ENCODE results near the gene HJURP. TPM values are rescaled to one million over a fixed set of nuclear protein-coding genes. Genes with fewer than 3 reads are reported as not detected.
A peak's percentile ranks its signal among the peaks of the same experiment; 100 is the strongest.

The HJURP gene
- total RNA-seq, 1 donor from 2014 or later = 1.2 TPM

DNA sequence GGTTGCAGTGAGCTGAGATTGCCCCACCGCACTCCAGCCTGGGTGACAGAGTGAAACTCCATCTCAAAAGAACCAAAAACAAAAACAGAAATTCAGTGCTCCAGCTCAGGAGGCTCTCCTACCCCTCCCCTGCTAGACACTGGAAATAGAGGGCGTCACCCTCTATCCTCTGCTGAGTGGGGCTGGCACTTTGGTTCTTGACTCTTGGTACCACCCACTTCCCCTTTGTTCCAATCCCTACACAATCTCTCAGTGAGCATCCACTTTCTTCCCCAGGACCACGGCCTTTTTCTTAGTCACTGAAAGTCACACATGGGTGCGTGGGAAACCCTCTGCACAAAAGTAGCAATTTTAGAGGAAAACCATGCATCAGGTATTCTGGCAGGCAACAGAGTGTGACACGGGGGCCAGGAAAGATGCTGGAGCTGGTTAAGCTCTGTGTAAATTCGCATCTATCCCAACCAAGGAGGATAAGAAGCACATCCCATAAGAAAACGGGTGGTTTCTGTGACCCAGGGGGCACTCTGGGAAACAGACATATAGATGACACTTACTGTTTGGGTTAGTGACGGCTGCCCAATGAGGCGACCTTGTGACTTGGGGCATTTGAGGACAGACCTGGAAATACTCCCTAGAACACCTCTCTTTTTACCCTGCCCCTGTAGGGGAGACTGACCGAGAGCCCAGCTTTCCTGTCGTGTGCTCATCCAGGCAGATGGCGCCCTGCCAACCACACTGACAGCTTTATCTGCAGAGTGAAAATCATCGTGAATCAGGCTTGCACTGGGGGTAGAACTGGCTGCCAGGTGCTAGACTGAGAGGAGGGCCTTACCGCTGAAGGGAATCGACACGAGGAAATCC, 7.7 kb downstream of the HJURP start:
- no peaks in the 10 kb centered on the region for H3K4me1 ChIP-seq
- intact Hi-C loops (cut with DNase I) = no loop called here
- H3K4me3 ChIP-seq = no peak overlapping the region
- ATAC-seq (peak; percentile 37), DNase-seq (peak; percentile 37)
- H3K27me3 ChIP-seq = no peaks in the 10 kb centered on the region
- no peak overlapping the region for H3K27ac ChIP-seq
- no peaks in the 10 kb centered on the region for H3K36me3 ChIP-seq
- no peaks in the 10 kb centered on the region for H3K9me3 ChIP-seq
- TF ChIP-seq, protein P1, sequence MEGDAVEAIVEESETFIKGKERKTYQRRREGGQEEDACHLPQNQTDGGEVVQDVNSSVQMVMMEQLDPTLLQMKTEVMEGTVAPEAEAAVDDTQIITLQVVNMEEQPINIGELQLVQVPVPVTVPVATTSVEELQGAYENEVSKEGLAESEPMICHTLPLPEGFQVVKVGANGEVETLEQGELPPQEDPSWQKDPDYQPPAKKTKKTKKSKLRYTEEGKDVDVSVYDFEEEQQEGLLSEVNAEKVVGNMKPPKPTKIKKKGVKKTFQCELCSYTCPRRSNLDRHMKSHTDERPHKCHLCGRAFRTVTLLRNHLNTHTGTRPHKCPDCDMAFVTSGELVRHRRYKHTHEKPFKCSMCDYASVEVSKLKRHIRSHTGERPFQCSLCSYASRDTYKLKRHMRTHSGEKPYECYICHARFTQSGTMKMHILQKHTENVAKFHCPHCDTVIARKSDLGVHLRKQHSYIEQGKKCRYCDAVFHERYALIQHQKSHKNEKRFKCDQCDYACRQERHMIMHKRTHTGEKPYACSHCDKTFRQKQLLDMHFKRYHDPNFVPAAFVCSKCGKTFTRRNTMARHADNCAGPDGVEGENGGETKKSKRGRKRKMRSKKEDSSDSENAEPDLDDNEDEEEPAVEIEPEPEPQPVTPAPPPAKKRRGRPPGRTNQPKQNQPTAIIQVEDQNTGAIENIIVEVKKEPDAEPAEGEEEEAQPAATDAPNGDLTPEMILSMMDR (IDR thresholded peaks at IDR 0.05) = no peak

DNA sequence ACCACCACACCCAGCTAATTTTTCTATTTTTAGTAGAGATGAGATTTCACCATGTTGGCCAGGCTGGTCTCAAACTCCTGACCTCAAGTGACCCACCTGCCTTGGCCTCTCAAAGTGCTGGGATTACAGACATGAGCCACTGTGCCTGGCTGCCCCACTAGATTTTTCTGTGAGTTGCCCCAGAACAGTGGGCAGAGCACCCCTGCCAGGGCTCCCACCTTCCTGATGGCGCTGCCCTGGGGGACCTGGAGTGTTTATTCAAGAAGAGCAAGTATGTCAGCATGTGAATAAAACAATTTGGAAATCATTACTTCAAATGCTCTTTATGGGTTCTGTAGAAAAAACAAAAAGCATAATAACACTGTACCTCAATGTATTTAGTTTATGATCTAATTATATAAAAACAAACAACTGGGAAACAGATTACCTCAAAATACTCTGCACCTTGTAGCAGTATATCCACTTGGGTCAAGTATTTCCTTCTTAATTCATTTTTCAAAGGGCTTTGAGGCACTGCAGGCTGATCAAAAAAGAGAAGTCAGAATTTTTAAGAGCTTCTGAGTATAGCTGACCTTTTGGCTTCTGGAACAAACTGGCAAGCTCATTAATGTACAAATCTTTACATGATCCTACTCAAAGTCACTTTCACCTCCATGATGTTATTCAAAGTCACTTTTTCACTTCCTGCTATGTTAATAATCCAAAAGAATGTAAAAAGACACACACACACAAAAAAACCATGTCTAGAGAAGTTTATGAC, 8.9 kb downstream of the HJURP start:
- H3K27me3 ChIP-seq = no peaks in the 10 kb centered on the region
- H3K9me3 ChIP-seq = no peaks in the 10 kb centered on the region
- peak; percentile 7 for DNase-seq
- H3K4me1 ChIP-seq = no peaks in the 10 kb centered on the region
- intact Hi-C loops (cut with DNase I) = no loop called here
- H3K36me3 ChIP-seq = no peaks in the 10 kb centered on the region
- no peak overlapping the region for H3K27ac ChIP-seq
- ATAC-seq = no peak
- no peak overlapping the region for H3K4me3 ChIP-seq
- TF ChIP-seq, protein P1 (IDR thresholded peaks at IDR 0.05) = no peak

DNA sequence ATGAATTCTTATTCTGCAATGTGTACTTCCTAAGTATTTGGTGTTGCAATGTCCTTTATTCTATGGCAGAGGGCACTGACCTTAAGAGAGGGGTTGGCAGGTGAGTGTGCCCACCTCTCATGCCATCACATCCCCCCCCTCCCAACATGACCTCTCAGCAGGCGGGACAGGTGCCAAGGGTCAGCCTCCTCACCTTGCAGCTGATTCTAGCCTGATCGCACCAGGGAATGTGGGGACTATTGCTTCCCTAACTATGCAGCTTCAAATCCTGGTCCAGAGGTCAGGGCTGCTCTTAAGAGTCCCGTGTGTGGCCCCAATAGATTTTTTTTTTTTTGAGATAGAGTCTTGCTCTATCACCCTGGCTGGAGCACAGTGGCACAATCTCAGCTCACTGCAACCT, 9.5 kb downstream of the HJURP start:
- no peaks in the 10 kb centered on the region for H3K36me3 ChIP-seq
- ATAC-seq (no peak), DNase-seq (peak; percentile 8)
- no peak overlapping the region for H3K4me3 ChIP-seq
- H3K9me3 ChIP-seq = no peaks in the 10 kb centered on the region
- intact Hi-C loops (cut with DNase I) = no loop called here
- no peaks in the 10 kb centered on the region for H3K4me1 ChIP-seq
- no peaks in the 10 kb centered on the region for H3K27me3 ChIP-seq
- no peak overlapping the region for H3K27ac ChIP-seq
- TF ChIP-seq, protein P1 (IDR thresholded peaks at IDR 0.05) = no peak

DNA sequence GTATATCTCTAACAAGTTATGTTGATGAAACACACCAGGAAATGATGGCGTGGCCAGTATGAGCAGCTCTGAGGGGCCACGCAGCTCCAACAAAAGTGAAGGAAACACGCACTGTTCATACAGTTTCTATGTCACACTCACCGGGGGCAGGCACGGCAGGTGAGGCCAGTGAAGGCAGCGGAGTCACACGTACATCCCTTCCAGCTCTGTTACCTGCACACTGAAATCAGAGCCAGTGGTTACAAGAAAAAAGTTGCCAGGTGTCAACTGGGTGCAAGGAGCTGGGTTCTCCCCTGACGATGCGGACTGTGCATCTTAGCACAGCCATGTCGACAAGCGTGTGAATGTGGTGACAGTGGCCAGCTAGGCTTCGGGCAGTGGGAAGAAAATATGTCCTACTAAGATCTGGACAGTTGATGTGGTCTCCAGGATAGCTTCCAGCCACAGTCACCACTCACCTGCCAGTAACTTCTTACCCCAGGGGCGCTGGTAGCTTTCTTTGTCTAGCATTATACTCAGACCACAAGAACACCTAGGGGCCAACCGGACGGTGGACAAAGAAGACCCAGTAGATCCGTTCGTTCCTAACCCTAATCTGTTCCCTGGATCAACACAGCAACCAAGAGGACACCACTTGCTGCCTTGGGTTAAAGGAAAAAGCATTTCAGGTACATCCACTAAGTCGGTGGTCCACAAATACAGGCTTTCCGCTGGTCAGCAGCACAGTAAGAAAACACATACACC, 10.1 kb downstream of the HJURP start:
- H3K27me3 ChIP-seq = no peaks in the 10 kb centered on the region
- no peaks in the 10 kb centered on the region for H3K36me3 ChIP-seq
- no peaks in the 10 kb centered on the region for H3K9me3 ChIP-seq
- no peak for ATAC-seq
- intact Hi-C loops (cut with DNase I) = no loop called here
- TF ChIP-seq, protein P1 (IDR thresholded peaks at IDR 0.05) = no peak
- peak; percentile 20 for DNase-seq
- no peaks in the 10 kb centered on the region for H3K4me1 ChIP-seq
- no peak overlapping the region for H3K4me3 ChIP-seq
- H3K27ac ChIP-seq = no peak overlapping the region

DNA sequence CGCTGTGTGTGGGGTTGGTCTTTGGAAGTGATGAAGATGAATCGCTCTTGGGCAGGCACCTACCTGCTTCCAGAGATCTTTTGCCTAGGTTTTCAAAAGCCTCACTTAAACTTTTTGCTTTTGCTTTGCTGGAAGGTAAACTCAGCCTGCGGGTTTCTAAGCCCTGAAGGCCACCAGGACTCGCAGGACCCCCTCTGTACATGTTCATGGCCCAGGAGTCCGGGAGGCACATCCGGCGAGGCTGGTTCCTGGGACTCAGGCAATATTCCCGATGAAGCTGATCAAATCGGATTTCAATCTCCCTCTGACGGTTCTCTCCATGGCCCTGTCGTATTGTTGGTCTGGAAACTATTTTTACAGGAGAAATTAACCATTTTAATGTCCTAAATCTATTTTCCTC, 13.2 kb downstream of the HJURP start:
- Histone ChIP-seq H3K4me3 (no peak overlapping the region), H3K27ac (no peak overlapping the region), H3K9me3 (no peaks in the 10 kb centered on the region), H3K4me1 (no peaks in the 10 kb centered on the region), H3K27me3 (no peaks in the 10 kb centered on the region), H3K36me3 (no peaks in the 10 kb centered on the region)
- DNase-seq = peak; percentile 37
- ATAC-seq = no peak
- TF ChIP-seq, protein P1 (IDR thresholded peaks at IDR 0.05) = no peak
- intact Hi-C loops (cut with DNase I) = no loop called here
